Activated CD4-positive, alpha-beta T cell treated with anti-CD3 and anti-CD28 coated beads, Interleukin-2, amount 50 U/mL, for 48 hours (primary cell): Measurements from ENCODE around the gene SRGAP1.

ENCODE experiments used
- DNase-seq, 2 experiments: peaks; one replicate each; pipeline ENCODE4 v3.0.0-alpha.2; 2020

SRGAP1 gene

DNA sequence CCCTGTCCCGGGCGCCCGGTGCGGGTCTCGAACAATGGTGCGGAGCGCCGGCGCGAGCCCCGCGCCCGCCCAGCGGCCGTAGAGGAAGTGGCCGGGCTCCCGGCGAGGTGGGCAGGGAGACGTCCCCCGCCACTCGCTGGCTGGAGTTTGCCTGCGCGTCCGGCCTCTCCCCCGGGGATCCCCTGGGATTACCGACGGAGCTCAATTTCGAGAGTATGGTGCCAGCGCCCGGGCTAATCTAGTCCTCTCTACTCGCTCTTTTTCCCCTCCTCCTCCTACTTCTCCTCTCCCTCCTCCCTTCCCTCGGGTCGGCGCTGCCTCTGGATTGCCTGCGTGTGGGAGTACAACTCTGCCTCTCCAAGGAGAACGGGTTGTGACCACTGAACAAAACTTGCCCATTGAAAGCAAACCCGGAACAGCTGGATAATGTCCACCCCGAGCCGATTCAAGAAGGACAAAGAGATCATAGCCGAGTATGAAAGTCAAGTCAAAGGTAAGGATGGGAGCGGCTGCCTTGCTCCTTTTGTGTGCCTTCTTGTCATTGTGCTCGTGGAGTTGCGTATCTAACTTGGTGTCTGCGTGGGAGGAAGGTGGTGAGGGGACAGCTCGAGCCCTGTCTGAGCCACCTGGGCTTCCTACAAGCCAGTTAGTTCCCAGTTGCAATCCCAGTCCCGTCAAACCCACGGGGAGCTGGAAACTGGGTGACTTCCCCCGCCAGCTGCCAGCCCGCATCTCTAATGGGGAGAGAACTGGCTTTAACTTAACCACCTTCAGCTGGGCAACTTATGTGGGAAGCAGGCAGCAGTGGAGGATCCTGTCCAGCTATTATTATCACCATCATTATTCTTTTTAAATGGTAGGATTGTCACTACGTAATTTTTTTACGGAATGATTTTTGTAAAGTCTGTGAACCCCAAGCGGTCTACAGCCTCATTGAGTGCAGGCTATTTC lies at the start of gene SRGAP1:
SRGAP1 (plus strand) TSS at position 310 of the 951 bp plus-strand sequence; CDS start at position 427, 117 bp downstream.
- DNase-seq = peak; percentile 8 to 22

GRCh38 chr12:63795032-63795687 lies 49.3 kb upstream of the SRGAP1 start:
- DNase-seq = no peak

GRCh38 chr12:63795944-63796343 lies 48.6 kb upstream of the SRGAP1 start:
- no peak for DNase-seq

DNA sequence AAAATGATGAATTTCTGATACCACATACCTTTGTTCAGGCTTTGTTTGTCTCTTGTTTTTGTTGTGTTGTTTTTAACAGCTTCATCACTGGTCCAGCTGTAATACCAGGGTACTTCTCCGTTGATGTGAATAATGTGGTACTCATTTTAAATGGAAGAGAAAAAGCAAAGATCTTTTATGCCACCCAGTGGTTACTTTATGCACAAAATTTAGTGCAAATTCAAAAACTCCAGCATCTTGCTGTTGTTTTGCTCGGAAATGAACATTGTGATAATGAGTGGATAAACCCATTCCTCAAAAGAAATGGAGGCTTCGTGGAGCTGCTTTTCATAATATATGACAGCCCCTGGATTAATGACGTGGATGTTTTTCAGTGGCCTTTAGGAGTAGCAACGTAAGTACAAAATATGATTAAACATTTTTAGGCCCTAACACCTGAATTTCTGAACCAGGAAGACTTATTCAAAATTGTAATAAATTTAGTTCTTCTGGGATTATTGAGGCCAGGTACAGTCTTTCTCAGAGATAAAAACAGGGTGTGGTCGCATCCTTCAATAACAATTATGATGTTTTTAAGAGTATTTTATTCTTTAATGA lies 42.4 kb upstream of the SRGAP1 start:
- DNase-seq = no peak

DNA sequence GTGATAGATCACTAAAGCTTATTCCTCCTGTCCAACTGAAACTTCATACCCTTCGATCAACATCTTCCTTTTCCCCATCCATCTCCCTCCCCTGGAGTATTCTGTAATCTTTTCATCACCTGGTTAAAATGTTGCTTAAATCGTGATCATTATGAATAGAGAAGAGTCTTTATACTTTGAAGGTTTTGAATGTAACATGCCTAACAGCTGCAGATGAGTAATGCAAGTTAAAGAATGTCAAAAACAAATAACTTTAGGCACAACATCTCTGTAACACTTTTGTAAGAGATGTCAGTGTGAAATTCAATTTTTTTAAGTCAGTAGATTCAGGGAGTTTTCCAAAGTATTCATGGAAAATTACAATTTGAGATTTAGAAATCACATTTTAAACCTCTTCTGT lies 39.8 kb upstream of the SRGAP1 start:
- DNase-seq = no peak

GRCh38 chr12:63805704-63806672 lies 38.5 kb upstream of the SRGAP1 start:
- no peak for DNase-seq

DNA sequence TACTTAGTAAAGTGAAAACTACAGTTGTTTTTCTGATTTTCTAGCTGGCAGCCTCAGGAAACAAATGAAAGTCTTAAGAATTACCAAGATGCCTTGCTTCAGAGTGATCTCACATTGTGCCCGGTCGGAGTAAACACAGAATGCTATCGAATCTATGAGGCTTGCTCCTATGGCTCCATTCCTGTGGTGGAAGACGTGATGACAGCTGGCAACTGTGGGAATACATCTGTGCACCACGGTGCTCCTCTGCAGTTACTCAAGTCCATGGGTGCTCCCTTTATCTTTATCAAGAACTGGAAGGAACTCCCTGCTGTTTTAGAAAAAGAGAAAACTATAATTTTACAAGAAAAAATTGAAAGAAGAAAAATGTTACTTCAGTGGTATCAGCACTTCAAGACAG lies 35.9 kb upstream of the SRGAP1 start:
- no peak for DNase-seq

DNA sequence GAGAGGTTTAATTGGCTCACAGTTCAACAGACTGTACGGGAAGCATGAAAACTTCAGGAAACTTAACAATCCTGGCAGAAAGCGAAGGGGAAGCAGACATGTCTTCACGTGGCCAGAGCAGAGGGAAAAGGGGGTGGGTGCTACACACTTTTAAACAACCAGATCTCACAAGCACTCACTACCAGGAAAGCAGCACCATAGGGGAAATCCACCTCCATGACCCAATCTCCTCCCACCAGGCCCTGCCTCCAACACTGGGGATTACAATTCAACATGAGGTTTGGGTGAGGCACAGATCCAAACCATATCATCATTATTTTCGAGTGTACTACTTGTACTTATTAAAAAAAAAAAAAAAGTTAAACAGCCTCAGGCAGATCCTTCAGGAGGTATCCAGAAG lies 34.9 kb upstream of the SRGAP1 start:
- no peak for DNase-seq

DNA sequence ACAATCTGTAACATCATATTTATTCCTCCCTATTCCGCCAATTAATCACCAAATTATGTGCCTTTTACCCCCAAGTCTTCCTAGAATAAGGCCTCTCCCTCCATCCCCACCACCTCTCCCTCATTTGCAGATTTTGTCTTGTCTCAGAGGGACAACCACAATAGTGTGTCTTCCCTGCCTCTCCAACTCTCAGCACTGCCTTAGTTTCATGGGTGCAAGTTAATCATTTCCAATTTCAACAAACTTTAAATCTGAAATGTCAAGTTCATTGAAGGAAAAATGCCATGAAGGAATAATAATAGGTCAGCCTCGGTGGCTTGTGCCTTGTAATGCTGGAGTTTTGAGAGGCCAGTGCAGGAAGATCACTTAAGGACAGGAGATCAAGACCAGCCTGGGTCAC lies 33.2 kb upstream of the SRGAP1 start:
- DNase-seq = no peak

DNA sequence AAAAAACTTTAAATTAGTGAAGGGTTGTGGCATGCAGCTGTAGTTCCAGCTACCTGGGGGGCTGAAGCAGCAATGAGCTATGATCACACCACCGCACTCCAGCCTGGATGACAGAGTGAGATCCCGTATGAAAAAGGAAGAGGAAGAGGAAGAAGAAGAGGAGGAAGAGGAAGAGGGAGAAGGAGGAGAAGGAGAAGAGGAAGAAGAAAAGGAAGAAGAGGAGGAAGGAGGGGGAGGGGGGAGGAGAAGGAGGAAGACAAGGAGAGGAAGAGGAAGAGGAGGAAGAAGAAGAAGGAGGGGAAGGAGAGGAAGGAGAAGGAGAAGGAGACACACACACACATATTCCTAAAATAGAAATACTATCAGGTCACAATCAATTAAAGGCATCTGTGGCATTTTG lies 32.7 kb upstream of the SRGAP1 start:
- DNase-seq = no peak

DNA sequence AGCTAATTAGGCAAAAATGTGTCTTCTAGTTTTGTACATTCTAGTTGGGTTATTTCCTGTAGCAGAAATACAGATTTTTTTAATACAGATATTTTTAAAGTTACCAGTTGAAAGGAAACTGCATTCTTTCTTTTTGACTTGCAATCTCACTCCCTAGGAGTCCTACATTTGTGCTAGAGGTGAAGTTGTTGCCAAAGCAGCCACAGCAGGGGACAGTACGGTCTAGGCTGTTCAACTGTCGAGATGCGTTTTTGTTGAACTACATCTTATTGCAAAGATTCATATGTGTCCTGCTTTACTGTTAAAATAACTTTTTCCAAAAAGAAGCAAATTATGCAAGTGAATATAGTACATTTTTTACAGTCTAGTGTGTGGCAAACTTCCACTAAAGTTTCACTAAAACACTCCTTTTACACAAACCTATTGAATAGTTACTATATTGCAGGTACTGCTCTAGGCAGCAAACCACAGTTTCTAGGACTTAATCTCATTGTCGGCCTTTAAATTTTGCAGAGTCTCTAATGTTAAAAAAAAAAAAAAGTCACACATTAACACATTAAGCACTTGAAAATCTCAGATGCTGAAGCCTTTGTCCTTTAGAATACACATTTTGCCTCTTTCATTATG lies 30.2 kb upstream of the SRGAP1 start:
- DNase-seq = no peak

DNA sequence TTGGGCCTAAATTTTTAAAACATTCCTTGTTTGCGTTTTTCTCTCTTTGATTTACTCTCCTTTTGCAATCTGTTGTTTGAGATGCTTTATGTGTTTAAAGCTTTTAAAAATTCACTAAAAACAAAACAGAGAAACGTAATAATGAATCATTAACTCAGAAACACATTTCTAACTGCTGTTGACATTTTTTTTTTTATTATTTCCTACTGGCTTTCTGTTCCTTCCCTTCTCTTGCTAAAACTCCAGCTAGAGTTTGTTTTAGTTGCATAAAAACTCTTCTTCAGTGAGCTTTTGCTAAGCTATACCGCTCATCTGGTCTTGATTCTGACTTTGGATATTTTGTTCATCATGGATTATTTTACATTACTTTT lies 29.0 kb upstream of the SRGAP1 start:
- no peak for DNase-seq

DNA sequence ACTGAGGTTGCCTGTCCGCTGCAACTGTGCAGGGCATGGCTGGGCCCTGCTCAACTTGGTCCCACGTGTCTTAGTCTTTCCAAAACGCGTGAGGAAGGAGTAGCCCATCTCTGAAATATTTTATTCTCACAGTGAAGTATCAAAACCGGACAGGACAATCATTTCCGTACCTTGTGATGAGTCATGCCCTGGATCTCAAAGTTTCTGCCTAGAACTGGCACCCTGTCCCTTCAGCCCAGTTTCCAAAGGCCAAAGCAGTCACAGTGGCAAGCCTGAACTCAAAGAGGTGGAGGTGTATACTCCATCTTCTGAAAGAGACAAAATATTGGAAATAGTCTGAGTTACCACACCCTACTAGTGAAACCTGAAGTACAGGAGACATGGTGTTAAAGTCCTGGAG lies 28.5 kb upstream of the SRGAP1 start:
- DNase-seq = no peak

DNA sequence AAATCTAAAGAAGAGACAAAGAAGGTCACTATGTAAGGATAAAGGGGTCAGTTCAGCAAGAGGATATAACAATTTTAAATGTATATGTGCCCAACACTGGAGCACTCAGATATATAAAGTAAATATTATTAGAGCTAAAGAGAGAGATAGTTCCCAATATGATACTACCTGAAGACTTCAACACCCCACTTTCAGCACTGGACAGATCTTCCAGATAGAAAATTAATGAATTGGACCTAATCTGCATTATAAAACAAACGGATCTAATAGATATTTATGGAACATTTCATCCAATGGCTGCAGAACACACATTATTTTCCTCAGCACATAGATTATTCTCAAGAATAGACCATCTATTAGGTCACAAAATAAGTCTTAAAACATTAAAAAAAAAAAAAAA lies 24.1 kb upstream of the SRGAP1 start:
- no peak for DNase-seq

GRCh38 chr12:63821781-63822251 lies 22.7 kb upstream of the SRGAP1 start:
- DNase-seq = no peak

GRCh38 chr12:63822352-63822751 lies 22.1 kb upstream of the SRGAP1 start:
- no peak for DNase-seq

DNA sequence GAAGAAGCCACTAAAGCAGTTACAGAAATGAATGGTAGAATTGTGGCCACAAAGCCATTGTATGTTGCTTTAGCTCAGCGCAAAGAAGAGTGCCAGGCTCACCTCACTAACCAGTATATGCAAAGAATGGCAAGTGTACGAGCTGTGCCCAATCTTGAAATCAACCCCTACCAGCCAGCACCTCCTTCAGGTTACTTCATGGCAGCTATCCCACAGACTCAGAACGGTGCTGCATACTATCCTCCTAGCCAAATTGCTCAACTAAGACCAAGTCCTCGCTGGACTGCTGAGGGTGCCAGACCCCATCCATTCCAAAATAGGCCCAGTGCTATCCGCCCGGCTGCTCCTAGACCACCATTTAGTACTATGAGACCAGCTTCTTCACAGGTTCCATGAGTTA lies 21.5 kb upstream of the SRGAP1 start:
- no peak for DNase-seq

DNA sequence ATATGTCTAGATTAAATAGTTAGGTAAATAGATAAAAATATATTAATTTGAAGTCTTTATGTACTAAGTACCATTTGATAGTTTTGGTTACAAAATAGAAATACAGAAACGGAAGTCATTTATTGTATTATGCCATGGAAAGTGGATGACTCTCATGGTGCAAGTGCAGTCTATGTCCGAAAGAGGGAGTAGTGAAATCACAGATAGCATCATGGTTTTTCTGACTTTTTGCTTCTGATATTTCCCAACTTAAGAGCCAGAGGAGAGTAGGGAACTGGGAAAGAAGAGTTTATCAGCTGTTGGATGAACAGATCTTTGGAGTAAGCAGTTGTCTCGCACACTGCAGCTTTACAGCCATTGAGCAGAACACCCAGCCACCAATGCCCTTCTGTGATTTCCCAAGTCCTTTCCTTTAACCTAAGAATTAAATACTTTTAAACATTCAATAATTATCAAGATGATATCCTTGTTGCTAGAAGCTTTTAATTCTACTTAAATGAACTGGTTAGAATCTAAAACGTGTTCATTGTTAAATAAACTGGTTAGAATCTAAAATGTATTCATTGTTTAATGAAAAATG lies 18.4 kb upstream of the SRGAP1 start:
- DNase-seq = no peak

DNA sequence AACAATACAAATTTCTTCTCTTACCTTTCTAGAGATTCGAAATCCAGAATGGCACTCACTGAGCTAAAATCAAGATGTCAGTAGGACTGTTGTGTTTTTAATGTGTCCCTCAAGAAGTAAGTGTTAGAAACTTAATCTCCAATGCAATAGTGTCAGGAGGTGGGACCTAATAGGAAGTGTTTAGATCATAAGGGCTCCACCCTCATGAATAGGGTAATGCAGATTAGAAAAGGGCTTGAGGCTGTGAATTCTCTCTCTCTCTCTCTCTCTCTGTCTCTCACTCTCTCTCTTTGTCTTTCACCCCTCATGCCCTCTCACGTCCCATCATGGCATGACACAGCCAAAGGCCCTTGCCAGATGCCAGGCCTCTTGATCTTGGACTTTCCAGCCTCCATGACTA lies 15.6 kb upstream of the SRGAP1 start:
- no peak for DNase-seq

GRCh38 chr12:63836046-63836445 lies 8.5 kb upstream of the SRGAP1 start:
- no peak for DNase-seq

- DNase-seq = no peak
Observed at GRCh38 chr12:63836936-63837335, 7.6 kb upstream of the SRGAP1 start.

- DNase-seq = no peak
Observed at GRCh38 chr12:63838411-63838810, 6.1 kb upstream of the SRGAP1 start.
